GM12892 (cell line): ENCODE results near the gene SLC29A3.

Source experiments
- POLR2A ChIP-seq: IDR thresholded peaks from 2 replicates; pipeline ENCODE4 v1.6.1; 2011; ENCODE audit warnings: low read depth, low read length, control low read depth
- POLR2AphosphoS5 ChIP-seq: IDR thresholded peaks from 2 replicates; pipeline ENCODE4 v1.6.1; 2011; ENCODE audit warnings: low read depth, low read length, control low read depth
- TAF1 ChIP-seq: IDR thresholded peaks from 2 replicates; pipeline ENCODE4 v1.6.1; 2011; ENCODE audit warnings: low read depth, mild to moderate bottlenecking, control low read depth, low read length, borderline replicate concordance

DNA sequence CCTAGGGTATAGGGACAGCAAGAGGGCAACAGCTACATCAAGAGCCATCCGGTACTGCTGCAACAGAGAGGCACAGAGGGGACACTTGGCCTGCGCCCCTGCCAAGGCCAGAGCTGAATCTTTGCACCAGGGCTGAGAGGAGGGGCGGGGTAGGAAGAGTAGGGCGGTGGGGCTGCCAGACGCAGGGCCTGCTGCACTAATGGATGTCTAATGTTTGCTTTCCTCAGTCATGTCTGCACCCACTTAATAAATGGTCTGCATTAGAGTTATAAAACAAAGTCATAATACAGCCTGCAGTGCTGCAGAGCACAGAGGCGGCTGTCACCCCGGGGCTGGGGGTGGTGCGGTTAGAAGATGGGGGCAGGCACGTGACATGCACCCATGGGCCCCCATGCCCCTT, 42.2 kb upstream of the SLC29A3 start:
- TF ChIP-seq POLR2A (no peak), TAF1 (no peak), POLR2AphosphoS5 (no peak)
